ENCODE measurements around the gene EDDM3A.
A peak's percentile ranks its signal among the peaks of the same experiment; 100 is the strongest.
"Not testable (repeated sequence)": the region's sequence is repeated elsewhere in the genome, so short reads cannot be mapped to it uniquely, and the experiment has no call there.

The EDDM3A gene

DNA sequence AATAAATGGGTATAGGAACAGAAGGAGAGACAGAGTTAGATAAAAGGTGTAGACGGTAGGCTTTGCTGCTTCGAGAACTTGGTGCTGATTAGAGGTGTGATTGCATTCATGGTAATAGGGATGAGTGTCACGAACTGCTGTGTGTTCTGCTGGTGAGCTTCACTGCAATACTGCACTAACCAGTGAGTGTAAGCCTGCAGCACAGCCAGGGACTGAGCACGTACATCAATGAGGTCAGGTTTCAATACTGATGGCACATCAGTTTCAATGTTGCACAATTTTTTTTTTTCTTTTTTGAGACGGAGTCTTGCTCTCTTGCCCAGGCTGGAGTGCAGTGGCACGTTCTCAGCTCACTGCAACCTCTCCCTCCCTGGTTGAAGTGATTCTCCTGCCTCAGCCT, 24.9 kb upstream of the EDDM3A start:
- Histone ChIP-seq H3K9ac (ENCODE audit: low read depth, low read length) (no peak overlapping the region), H3K9me3 (ENCODE audit: control insufficient read depth, insufficient read depth, low read length) (peaks cover 3% of the 10 kb centered on the region), H3K36me3 (ENCODE audit: insufficient read depth, low read length) (no peaks in the 10 kb centered on the region; the same call in 1 of the 2 replicates), H3K4me1 (ENCODE audit: insufficient read depth, low read length) (no peaks in the 10 kb centered on the region)

DNA sequence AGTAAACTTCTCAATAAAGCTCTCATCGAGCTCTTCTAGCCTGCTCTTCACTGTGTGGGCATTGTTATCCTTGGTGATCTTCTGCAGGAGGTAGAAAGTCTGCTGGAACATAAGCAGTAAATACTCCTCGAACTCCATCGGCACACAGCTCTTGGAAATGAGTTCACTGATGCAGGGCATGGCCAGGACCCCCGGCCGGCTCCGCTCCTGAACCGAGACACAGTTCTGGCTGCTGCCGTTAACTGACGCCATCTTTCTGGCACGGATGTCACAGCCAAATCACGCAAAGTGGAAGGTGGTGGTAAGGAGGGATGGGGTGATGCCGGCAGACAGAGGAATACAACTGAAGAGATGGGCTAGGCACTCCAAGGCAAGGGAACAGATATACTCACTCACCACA, 23.7 kb upstream of the EDDM3A start:
- no peaks in the 10 kb centered on the region; the same call in 1 of the 2 replicates for H3K9me3 ChIP-seq (ENCODE audit: control insufficient read depth, insufficient read depth, low read length)
- no peak overlapping the region for H3K9ac ChIP-seq (ENCODE audit: low read depth, low read length)
- H3K36me3 ChIP-seq (ENCODE audit: insufficient read depth, low read length) = no peaks in the 10 kb centered on the region
- no peaks in the 10 kb centered on the region for H3K4me1 ChIP-seq (ENCODE audit: insufficient read depth, low read length)

DNA sequence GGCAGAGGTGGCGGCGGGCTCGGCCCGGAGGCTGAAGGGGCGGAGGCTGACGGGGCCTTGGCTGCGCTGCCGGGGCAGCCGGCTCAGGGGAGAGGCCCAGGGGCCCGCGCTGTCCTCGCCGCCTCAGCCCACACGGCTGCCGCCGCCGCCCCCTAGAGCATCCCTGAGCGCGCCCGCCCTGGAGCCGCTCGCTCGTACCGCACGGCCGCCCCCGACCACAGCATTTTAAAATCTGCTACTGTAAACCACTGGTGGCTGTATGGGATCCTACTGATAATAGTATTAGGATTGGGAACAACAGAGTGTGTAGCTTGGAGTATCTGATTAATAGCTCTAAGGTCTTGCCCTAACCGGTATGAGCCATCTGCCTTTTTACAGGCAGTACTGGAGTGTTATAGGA, 22.2 kb upstream of the EDDM3A start:
- no peaks in the 10 kb centered on the region for H3K36me3 ChIP-seq (ENCODE audit: insufficient read depth, low read length)
- H3K4me1 ChIP-seq (ENCODE audit: insufficient read depth, low read length) = no peaks in the 10 kb centered on the region
- no peaks in the 10 kb centered on the region; the same call in 1 of the 2 replicates for H3K9me3 ChIP-seq (ENCODE audit: control insufficient read depth, insufficient read depth, low read length)
- H3K9ac ChIP-seq (ENCODE audit: low read depth, low read length) = peak overlapping the region; percentile 6; the same call in 1 of the 2 replicates

DNA sequence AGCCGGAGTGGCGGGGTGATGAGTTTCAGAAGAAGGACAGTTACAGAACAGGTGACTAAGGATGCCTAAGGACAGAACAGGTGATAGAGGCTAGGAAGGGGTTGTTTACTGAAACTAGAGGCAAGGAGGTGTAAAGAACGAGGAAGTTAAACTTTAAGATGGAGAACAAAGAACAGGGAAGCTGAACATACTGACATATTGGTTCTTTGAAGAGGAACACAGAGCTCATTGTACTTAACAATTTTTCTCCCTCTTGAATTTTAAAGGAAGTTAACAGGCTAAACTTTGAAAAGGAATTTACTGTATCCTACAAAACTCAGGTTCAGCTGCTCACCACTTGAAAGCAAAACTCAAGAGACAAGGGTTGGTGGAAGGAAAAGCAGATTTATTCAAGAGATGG, 19.6 kb upstream of the EDDM3A start:
- not testable (repeated sequence) for H3K4me1 ChIP-seq (ENCODE audit: insufficient read depth, low read length); H3K9ac ChIP-seq (ENCODE audit: low read depth, low read length); H3K9me3 ChIP-seq (ENCODE audit: control insufficient read depth, insufficient read depth, low read length); H3K36me3 ChIP-seq (ENCODE audit: insufficient read depth, low read length)

DNA sequence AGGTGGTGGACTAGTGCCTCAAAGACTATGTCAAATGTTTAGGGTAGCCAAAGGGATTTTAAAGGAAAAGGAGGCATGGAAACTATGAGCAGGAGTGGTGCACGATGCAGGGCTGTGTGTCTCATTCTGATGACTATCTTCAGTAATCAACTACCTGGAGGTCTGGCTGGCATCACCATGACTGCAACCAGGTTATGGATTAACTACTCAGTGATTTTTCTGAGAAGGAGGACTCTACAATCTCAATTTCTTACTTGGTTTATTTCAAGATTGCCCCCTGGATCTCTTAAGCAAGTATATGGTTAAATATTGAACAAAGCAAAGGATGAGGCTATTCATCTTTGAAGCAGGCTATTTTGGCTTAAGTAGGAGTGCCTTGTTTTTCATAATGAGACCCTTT, 19.2 kb upstream of the EDDM3A start:
- no peak overlapping the region for H3K9ac ChIP-seq (ENCODE audit: low read depth, low read length)
- H3K4me1 ChIP-seq (ENCODE audit: insufficient read depth, low read length) = no peaks in the 10 kb centered on the region
- H3K9me3 ChIP-seq (ENCODE audit: control insufficient read depth, insufficient read depth, low read length) = no peaks in the 10 kb centered on the region; the same call in 1 of the 2 replicates
- H3K36me3 ChIP-seq (ENCODE audit: insufficient read depth, low read length) = no peaks in the 10 kb centered on the region

DNA sequence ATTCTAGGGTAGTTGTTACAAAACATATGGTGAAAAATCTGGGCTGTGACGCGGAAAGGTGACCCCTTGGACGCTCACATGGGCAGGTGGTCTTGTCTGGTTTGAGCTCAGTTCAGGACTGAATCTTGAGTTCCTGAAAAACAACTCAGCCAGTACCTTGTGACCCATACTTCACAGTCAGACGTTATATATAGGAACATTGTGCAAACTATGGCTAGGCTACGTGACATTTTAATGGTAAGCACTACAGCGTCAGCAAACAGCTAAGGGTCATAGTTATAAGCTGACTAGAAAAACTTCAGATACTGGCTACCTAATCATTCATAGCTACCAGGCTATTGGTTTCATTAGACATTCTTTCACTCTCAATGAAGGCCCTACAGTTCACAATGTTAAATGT, 14.8 kb upstream of the EDDM3A start:
- H3K36me3 ChIP-seq (ENCODE audit: insufficient read depth, low read length) = no peaks in the 10 kb centered on the region
- no peak overlapping the region for H3K9ac ChIP-seq (ENCODE audit: low read depth, low read length)
- H3K4me1 ChIP-seq (ENCODE audit: insufficient read depth, low read length) = peaks cover 11% of the 10 kb centered on the region; the same call in 1 of the 2 replicates

DNA sequence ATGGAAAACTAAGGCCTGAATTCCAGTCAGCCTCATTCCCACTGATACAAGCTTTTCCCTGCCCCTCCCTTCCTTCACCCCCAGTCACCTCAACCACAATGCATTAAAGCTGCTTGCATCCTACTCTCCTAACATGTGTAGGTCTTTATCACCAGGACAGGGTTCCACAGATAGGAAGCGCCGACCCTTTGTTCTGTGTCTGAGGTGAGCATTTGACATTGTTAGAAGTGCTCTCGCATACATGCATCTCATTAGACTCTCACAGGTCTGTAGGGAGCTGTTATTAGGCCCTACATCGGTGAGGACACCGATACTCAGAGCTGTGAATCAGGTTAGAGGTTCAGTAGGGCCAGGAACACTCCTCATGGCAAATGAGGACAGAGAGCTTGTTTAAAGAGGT, 13.2 kb upstream of the EDDM3A start:
- Histone ChIP-seq H3K4me1 (ENCODE audit: insufficient read depth, low read length) (peaks cover 11% of the 10 kb centered on the region; the same call in 1 of the 2 replicates), H3K9me3 (ENCODE audit: control insufficient read depth, insufficient read depth, low read length) (no peaks in the 10 kb centered on the region), H3K9ac (ENCODE audit: low read depth, low read length) (no peak overlapping the region), H3K36me3 (ENCODE audit: insufficient read depth, low read length) (no peaks in the 10 kb centered on the region)

More for the DNA sequence above, 14.8 kb upstream of the EDDM3A start:
- no peaks in the 10 kb centered on the region for H3K9me3 ChIP-seq (ENCODE audit: control insufficient read depth, insufficient read depth, low read length)

DNA sequence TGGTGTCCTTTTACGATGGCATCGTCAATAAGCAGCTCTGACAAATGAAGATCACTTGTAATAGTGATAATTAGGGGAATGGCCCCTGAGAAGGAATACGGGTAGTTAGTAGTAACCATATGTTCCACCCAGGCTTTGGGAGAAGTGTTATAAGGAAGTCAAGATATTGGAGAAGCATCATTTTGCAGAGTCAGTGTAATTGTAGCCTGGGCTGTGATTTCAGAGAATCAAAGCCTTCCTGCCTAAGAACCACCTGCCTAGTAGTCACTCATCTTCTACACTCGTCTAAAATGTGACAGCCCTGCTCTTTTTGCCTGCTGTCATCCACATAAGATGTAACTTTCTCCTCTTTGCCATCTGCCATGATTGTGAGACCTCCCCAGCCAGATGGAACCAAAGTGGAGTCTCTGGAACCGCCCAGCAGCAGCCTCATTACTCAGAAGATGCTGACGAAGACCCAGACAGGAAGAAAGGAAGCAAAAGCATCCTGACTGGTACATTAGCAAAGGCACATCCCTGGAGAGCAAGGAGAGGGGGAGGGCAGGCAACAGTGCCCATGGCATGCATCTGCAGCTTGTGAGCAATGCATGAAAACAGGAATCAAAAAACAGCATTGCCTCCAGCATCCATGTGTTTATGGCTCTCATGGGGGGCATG, 12.6 kb upstream of the EDDM3A start:
- Histone ChIP-seq H3K9me3 (ENCODE audit: control insufficient read depth, insufficient read depth, low read length) (no peaks in the 10 kb centered on the region), H3K36me3 (ENCODE audit: insufficient read depth, low read length) (no peaks in the 10 kb centered on the region), H3K9ac (ENCODE audit: low read depth, low read length) (no peak overlapping the region), H3K4me1 (ENCODE audit: insufficient read depth, low read length) (peaks cover 11% of the 10 kb centered on the region; the same call in 1 of the 2 replicates)

DNA sequence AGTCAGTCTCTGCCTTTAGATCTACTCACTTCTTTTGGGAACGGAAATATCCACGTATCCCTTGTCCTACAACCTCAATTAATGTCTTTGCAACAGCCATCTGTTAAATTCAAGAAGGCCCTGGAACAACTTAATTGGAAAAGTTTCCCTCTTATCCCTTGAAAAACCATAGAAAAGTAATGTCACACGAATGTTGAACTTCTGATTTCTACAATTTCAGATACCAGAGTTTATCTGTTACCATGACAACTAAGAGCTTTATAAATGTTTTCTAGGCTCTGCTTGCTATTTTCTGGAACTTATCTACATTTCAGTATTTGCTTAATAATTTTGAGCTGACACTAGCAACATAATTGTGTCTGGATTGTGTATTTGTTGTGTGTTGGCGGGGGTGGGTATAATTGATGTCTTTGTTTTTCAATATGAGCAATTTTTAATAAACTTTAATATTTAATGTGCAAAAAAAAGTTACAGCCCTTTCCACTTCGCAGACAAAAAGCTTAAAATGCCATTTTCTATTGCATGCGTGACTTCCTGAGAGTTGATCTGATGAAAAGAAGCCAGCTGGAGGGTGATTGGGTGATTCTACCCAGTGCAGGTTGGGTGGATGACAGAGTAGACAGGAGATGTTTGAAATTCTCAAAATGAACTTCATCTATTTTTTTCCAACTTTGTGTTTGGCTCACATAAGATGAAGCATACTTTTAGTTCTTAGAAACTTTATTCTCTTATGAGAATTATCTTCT, 11.8 kb upstream of the EDDM3A start:
- H3K4me1 ChIP-seq (ENCODE audit: insufficient read depth, low read length) = peaks cover 11% of the 10 kb centered on the region; the same call in 1 of the 2 replicates
- no peak overlapping the region for H3K9ac ChIP-seq (ENCODE audit: low read depth, low read length)
- H3K36me3 ChIP-seq (ENCODE audit: insufficient read depth, low read length) = no peaks in the 10 kb centered on the region
- H3K9me3 ChIP-seq (ENCODE audit: control insufficient read depth, insufficient read depth, low read length) = no peaks in the 10 kb centered on the region

DNA sequence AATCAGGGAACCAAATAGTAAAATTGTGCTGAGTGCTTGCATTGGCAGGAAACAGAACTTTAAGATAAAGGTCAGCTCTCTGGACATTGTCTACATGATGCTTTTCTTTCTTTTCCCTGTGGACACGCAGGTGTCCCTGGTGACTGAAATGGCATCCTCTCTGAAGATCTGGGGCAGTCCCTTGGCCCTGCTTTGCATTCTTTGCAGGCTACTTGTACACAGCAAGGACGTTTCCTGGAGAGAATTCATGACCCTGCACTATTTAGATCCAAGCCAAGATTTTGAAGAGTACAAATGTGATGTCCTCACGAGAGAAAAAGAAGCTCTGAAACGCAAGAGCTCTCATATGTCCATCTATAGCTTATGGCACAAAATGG, 11.3 kb upstream of the EDDM3A start:
- Histone ChIP-seq H3K4me1 (ENCODE audit: insufficient read depth, low read length) (peaks cover 11% of the 10 kb centered on the region; the same call in 1 of the 2 replicates), H3K9ac (ENCODE audit: low read depth, low read length) (no peak overlapping the region), H3K36me3 (ENCODE audit: insufficient read depth, low read length) (no peaks in the 10 kb centered on the region), H3K9me3 (ENCODE audit: control insufficient read depth, insufficient read depth, low read length) (no peaks in the 10 kb centered on the region)

DNA sequence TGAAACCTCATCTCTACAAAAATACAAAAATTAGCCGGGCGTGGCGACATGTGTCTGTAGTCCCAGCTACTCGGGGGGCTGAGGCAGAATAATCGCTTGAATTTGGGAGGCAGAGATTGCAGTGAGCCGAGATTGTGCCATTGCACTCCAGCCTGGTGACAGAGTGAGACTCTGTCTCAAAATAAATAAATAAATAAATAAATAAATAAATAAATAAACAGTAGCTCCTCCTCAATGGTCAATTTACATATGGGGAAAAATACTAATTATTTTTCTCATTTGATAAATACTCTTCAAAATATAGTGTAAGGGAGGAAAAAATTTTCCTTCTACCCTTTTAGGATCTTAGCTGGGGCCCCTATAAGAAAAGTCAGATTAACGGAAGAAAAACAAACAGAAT, 7.4 kb upstream of the EDDM3A start:
- not testable (repeated sequence) for H3K4me1 ChIP-seq (ENCODE audit: insufficient read depth, low read length); H3K36me3 ChIP-seq (ENCODE audit: insufficient read depth, low read length); H3K9ac ChIP-seq (ENCODE audit: low read depth, low read length); H3K9me3 ChIP-seq (ENCODE audit: control insufficient read depth, insufficient read depth, low read length)

DNA sequence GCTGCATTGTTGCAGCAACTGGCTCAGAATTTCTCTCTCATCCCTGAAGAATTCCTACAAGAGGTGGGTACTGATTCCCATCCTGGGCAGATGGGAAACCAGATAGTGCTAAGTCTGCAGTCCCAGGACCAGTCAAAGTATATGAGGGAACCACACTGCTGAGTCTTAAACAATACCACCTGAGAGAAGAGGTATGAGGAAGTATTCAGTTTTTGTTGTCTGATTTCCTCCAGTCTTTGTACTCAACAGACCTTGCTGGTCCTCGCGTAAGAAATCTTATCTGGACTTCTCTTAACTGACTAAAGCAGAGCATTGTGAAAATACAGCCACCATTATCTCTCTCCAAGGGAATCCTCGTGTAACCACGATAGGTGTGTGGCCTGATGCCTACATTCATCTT, 3.6 kb upstream of the EDDM3A start:
- H3K9me3 ChIP-seq (ENCODE audit: control insufficient read depth, insufficient read depth, low read length) = no peaks in the 10 kb centered on the region; the same call in 1 of the 2 replicates
- H3K36me3 ChIP-seq (ENCODE audit: insufficient read depth, low read length) = no peaks in the 10 kb centered on the region
- H3K9ac ChIP-seq (ENCODE audit: low read depth, low read length) = no peak overlapping the region
- no peaks in the 10 kb centered on the region for H3K4me1 ChIP-seq (ENCODE audit: insufficient read depth, low read length)

DNA sequence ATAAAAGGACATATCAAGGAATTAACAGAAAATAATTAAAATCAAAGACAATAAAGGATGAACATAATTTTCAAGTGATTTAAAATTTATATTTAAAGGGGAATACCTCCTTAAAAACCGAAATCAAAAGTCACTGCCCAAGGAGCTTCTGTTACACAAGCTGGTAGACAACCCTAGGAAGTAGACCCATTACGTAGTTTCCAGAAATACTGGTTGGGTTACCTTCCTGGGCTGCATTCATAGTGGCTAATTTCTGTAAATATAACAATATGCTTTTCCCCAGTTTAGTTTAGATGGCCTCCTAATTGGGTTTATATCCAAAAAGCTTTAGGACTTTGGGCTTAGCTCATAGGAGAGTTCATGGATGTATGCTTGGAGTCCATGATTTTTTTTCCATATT, 2.1 kb upstream of the EDDM3A start:
- Histone ChIP-seq H3K9ac (ENCODE audit: low read depth, low read length) (no peak overlapping the region), H3K9me3 (ENCODE audit: control insufficient read depth, insufficient read depth, low read length) (no peaks in the 10 kb centered on the region; the same call in 1 of the 2 replicates), H3K4me1 (ENCODE audit: insufficient read depth, low read length) (no peaks in the 10 kb centered on the region), H3K36me3 (ENCODE audit: insufficient read depth, low read length) (no peaks in the 10 kb centered on the region)

DNA sequence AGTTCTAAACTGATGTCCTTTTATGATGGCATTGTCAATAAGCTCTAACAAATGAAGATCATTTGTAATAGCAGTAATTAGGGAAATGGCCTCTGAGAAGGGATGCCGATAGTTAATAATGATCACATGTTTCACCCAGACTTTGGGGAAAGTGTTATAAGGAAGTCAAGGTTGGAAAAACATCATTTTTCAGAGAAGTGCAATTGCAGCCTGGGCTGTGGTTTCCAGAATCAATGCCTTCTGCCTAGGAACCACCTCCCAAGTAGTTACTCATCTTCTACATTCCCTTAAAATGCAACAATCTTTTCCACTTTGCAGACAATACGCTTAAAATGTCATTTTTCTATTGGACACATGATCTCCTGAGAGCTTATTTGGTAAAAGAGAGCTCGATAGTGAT, 879 bp downstream of the EDDM3A start:
- no peaks in the 10 kb centered on the region for H3K4me1 ChIP-seq (ENCODE audit: insufficient read depth, low read length)
- no peak overlapping the region for H3K9ac ChIP-seq (ENCODE audit: low read depth, low read length)
- peaks cover 6% of the 10 kb centered on the region for H3K9me3 ChIP-seq (ENCODE audit: control insufficient read depth, insufficient read depth, low read length)
- peaks cover 2% of the 10 kb centered on the region; the same call in 1 of the 2 replicates for H3K36me3 ChIP-seq (ENCODE audit: insufficient read depth, low read length)

DNA sequence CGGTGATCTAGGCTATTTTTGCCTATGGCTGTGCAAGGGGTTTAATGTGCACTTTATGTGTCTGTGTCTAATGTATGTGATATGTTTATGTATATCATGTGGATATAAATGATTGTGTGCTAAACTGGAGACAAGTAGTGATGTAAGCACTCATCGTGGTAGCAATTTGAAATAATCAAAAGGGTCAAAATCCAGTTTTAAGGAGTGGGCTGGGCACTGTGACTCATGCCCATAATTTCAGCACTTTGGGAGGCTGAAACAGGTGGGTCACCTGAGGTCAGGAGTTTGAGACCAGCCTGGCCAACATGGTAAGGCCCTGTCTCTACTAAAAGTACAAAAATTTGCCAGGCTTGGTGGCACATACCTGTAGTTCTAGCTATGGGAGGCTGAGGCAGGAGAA, 2.8 kb downstream of the EDDM3A start:
- H3K4me1 ChIP-seq (ENCODE audit: insufficient read depth, low read length) = no peaks in the 10 kb centered on the region
- no peak overlapping the region for H3K9ac ChIP-seq (ENCODE audit: low read depth, low read length)
- H3K9me3 ChIP-seq (ENCODE audit: control insufficient read depth, insufficient read depth, low read length) = peaks cover 25% of the 10 kb centered on the region
- peaks cover 11% of the 10 kb centered on the region; the same call in 1 of the 2 replicates for H3K36me3 ChIP-seq (ENCODE audit: insufficient read depth, low read length)

Measured in ES-I3 (cell line).